ENCODE results near the gene STXBP5. TPM values are rescaled to one million over a fixed set of nuclear protein-coding genes. Genes with fewer than 3 reads are reported as not detected.
A peak's percentile ranks its signal among the peaks of the same experiment; 100 is the strongest.

The STXBP5 gene
- total and polyA plus RNA-seq, 9 of the 15 experiments (the other 6 are each of a cell fraction or from before 2014, with no cell fraction given), result 23.3 to 172 (median 71.5) TPM

DNA sequence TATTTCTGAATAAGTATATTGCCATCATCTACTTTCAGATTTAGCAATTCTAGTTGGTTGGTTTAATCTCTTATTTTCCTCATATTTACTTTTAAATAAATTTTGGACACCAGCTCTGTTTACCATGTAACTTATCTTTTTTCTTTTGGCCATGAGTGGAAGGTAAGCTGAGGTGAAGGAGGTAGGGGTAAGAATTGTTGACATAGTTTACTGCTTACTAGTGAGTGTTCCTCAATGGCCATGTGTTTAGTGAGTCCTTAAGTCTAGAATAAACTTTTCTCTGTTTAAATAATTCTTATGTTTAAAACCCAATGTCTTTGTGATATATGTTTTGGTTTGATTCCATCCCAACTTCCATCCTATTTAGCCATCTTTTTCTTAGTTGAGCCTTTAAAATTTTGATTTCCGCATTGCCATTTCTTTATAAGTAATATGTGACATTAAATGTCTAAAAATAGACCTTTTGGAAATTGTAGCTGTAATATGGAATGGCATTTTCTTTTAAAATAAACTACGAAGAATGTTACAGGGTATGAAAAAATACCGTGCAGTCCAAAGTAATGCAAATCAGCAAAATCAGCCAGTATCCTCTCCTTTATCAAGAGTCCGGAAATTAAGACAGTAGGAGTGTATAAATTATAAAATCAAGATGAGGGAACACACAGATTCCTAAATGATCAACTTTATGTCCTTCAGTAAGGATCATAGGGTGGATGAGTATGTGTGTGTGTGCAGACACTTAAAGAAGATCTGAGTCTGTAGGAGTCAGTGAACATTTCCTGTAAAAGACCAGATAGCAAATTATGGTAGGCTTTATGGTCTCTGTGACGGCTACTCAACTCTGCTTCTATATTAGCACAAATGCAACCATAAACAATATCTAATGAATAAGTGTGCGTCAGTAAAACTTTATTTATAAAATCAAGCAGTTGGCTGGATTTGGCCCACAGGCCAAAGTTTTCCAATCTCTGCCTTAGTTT, 10.3 kb downstream of the STXBP5 start (continued):
- TF ChIP-seq, protein P1, sequence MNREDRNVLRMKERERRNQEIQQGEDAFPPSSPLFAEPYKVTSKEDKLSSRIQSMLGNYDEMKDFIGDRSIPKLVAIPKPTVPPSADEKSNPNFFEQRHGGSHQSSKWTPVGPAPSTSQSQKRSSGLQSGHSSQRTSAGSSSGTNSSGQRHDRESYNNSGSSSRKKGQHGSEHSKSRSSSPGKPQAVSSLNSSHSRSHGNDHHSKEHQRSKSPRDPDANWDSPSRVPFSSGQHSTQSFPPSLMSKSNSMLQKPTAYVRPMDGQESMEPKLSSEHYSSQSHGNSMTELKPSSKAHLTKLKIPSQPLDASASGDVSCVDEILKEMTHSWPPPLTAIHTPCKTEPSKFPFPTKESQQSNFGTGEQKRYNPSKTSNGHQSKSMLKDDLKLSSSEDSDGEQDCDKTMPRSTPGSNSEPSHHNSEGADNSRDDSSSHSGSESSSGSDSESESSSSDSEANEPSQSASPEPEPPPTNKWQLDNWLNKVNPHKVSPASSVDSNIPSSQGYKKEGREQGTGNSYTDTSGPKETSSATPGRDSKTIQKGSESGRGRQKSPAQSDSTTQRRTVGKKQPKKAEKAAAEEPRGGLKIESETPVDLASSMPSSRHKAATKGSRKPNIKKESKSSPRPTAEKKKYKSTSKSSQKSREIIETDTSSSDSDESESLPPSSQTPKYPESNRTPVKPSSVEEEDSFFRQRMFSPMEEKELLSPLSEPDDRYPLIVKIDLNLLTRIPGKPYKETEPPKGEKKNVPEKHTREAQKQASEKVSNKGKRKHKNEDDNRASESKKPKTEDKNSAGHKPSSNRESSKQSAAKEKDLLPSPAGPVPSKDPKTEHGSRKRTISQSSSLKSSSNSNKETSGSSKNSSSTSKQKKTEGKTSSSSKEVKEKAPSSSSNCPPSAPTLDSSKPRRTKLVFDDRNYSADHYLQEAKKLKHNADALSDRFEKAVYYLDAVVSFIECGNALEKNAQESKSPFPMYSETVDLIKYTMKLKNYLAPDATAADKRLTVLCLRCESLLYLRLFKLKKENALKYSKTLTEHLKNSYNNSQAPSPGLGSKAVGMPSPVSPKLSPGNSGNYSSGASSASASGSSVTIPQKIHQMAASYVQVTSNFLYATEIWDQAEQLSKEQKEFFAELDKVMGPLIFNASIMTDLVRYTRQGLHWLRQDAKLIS (CRISPR knock-in tag; IDR thresholded peaks at IDR 0.05), result no peak
- TF ChIP-seq DDX20 (tag; IDR thresholded peaks at IDR 0.05; ENCODE audit: low read depth) (no peak), BCL6 (CRISPR knock-in tag; IDR thresholded peaks at IDR 0.05) (no peak), ZNF212 (CRISPR knock-in tag; IDR thresholded peaks at IDR 0.05) (no peak), NCOR1 (IDR thresholded peaks at IDR 0.05) (0 out of 2 replicates have a peak, but pooled peaks have one; percentile 6), ZNF717 (CRISPR knock-in tag; IDR thresholded peaks at IDR 0.05) (0 out of 2 replicates have a peak, but pooled peaks have one; percentile 10), ATF2 (CRISPR knock-in tag; IDR thresholded peaks at IDR 0.05) (no peak), SUPT5H (IDR thresholded peaks at IDR 0.05) (peak; percentile 7; the same call in 1 of the 2 replicates), MEF2D (tag; conservative IDR thresholded peaks at IDR 0.05; ENCODE audit: low read depth) (no peak), ZBTB17 (CRISPR knock-in tag; IDR thresholded peaks at IDR 0.05) (0 out of 2 replicates have a peak, but pooled peaks have one; percentile 16), MTA1 (IDR thresholded peaks at IDR 0.05; ENCODE audit: borderline replicate concordance) (no peak), CAMTA2 (CRISPR knock-in tag; conservative IDR thresholded peaks at IDR 0.05) (0 out of 2 replicates have a peak, but pooled peaks have one; percentile 18), DEAF1 (CRISPR knock-in tag; IDR thresholded peaks at IDR 0.05) (peak; percentile 5; the same call in 1 of the 2 replicates), ARID2 (IDR thresholded peaks at IDR 0.05) (no peak), CHD2 (IDR thresholded peaks at IDR 0.05; ENCODE audit: low read depth, low read length) (peak; percentile 22; the same call in 1 of the 2 replicates), ZBTB9 (CRISPR knock-in tag; IDR thresholded peaks at IDR 0.05) (0 out of 2 replicates have a peak, but pooled peaks have one; percentile 13), EZH2 (IDR thresholded peaks at IDR 0.05; ENCODE audit: borderline replicate concordance, low read depth, low read length) (no peak), THRB (CRISPR knock-in tag; conservative IDR thresholded peaks at IDR 0.05) (no peak)

Data from K562 (cell line).